Transverse colon (tissue), 4 donors: ENCODE data around the gene CBX6. TPM values are rescaled to one million over a fixed set of nuclear protein-coding genes. Genes with fewer than 3 reads are reported as not detected.

Experiments
- DNase-seq: peaks from one replicate; pipeline ENCODE4 v3.0.0-alpha.2; 2019
- H3K27ac ChIP-seq, 4 donors: fragments of 200-600 bp; sonication (generic); 2 replicates each; pipeline ENCODE4 v1.5.1; 2016 to 2018; ENCODE audit warnings: inconsistent platforms in 4 of 4
- H3K27me3 ChIP-seq: fragments of 200-600 bp; sonication (generic); 2 replicates; pipeline ENCODE4 v1.5.1; 2017; ENCODE audit warnings: inconsistent platforms
- H3K36me3 ChIP-seq, 4 donors: fragments of 200-600 bp; sonication (generic); 2 replicates each; pipeline ENCODE4 v1.5.1; 2017 to 2019; ENCODE audit warnings: inconsistent platforms in 4 of 4
- H3K4me1 ChIP-seq, 4 donors: fragments of 200-600 bp; sonication (generic); 2 replicates each; pipeline ENCODE4 v1.5.1; 2017 to 2020; ENCODE audit warnings: inconsistent platforms in 4 of 4
- H3K4me3 ChIP-seq, 4 donors: fragments of 200-600 bp; sonication (generic); 1 replicate in 1 of 4; 2 replicates in 3 of 4; pipeline versions ENCODE4 v1.5.1 to v1.6.1; 2017 to 2019; ENCODE audit warnings: inconsistent platforms in 4 of 4
- H3K9me3 ChIP-seq, 2 donors: fragments of 200-600 bp; sonication (generic); 2 replicates each; pipeline ENCODE4 v1.5.1; 2017 to 2019; ENCODE audit warnings: inconsistent platforms in 2 of 2
- CTCF ChIP-seq, 5 experiments: fragments of 200-600 bp in 3 of 5; fragments of 450-650 bp in 2 of 5; sonication (generic) in 3 of 5; IDR thresholded peaks; 1 replicate in 2 of 5; 2 replicates in 3 of 5; pipeline ENCODE4 v1.5.1; 2016 to 2017; ENCODE audit warnings: antibody characterized with exemption in 5 of 5, inconsistent platforms in 3 of 5, mild to moderate bottlenecking in 2 of 5, moderate library complexity in 1 of 5
- EP300 ChIP-seq: sonication (generic); formaldehyde crosslinking; IDR thresholded peaks from one replicate; pipeline ENCODE4 v1.6.1; 2017; ENCODE audit warnings: antibody characterized with exemption, low read depth
- POLR2A ChIP-seq: fragments of 450-650 bp; IDR thresholded peaks from one replicate; pipeline ENCODE4 v1.6.1; 2016; ENCODE audit warnings: antibody characterized with exemption, mild to moderate bottlenecking, moderate library complexity
- POLR2AphosphoS5 ChIP-seq, 3 donors: sonication (generic); formaldehyde crosslinking; IDR thresholded peaks; one replicate each; pipeline ENCODE4 v1.6.1; 2016; ENCODE audit warnings: antibody characterized with exemption in 3 of 3
- WGBS, 2 donors: methylation state at CpG; one replicate each; pipeline ENCODE4 v1.1.5; 2018; ENCODE audit warnings: low coverage in 1 of 2; 5-methylcytosine and 5-hydroxymethylcytosine counted together
- in situ Hi-C, 4 donors: fragments of 200-750 bp; cut with MboI; loops; one replicate each; pipeline versions ENCODE4 v1.15.0 to v1.15.1; 2017; ENCODE audit warnings: low sequenced_read_pairs in 3 of 4, low pct_ligation_motif_present in 1 of 4, low pct_unique_long_range_greater_than_20kb in 1 of 4
- intact Hi-C: fragments of 100-400 bp; cut with DNase I; formaldehyde crosslinking; loops from one replicate; pipeline ENCODE4 v1.15.1; 2023; ENCODE audit warnings: low total_unique reads
- total RNA-seq, 4 donors: library from RNA; depleted of rRNA; stranded (reverse); fragments of >200 nt; gene quantifications; one replicate each; pipeline ENCODE4 v1.1.0, GENCODE V29; 2016

The CBX6 gene
- total RNA-seq, 4 donors from 2014 or later, result 14.5 to 42.6 (median 22.1) TPM

GRCh38 chr22:38835888-38836301 is 36.1 kb downstream of the CBX6 start:
- DNase-seq, result no peak
- intact Hi-C loops, result no loop called here
- Histone ChIP-seq H3K27me3 (peaks cover 9% of the 10 kb centered on the region), H3K27ac (no peak overlapping the region), H3K4me3 (no peak overlapping the region), H3K36me3 (no peaks in the 10 kb centered on the region), H3K9me3 (no peaks in the 10 kb centered on the region), H3K4me1 (no peaks in the 10 kb centered on the region)
- WGBS, 2 donors, result 68 to 70% methylated on average over 11 to 19 of the region's 19 CpGs
- no peak for TF ChIP-seq POLR2AphosphoS5 (IDR thresholded peaks at IDR 0.05)
- TF ChIP-seq EP300, result no peak
- TF ChIP-seq CTCF (IDR thresholded peaks at IDR 0.05), result no peak
- TF ChIP-seq POLR2A, result no peak
- in situ Hi-C loops, result no loop called here

GRCh38 chr22:38834991-38835390 is 37.0 kb downstream of the CBX6 start:
- no peak for DNase-seq
- TF ChIP-seq POLR2AphosphoS5 (IDR thresholded peaks at IDR 0.05) (no peak), POLR2A (no peak), CTCF (IDR thresholded peaks at IDR 0.05) (no peak)
- peaks cover 1% of the 10 kb centered on the region for H3K27me3 ChIP-seq
- in situ Hi-C loops (no loop called here), intact Hi-C loops (no loop called here)
- no peaks in the 10 kb centered on the region for H3K9me3 ChIP-seq
- H3K36me3 ChIP-seq, result no peaks in the 10 kb centered on the region
- WGBS, 2 donors, result 87% methylated on average over 5 of the region's 5 CpGs; no CpG with 5 or more reads in 1 of the 2 donors
- H3K4me3 ChIP-seq, result no peak overlapping the region
- no peak overlapping the region for H3K27ac ChIP-seq
- H3K4me1 ChIP-seq, result no peaks in the 10 kb centered on the region

GRCh38 chr22:38834215-38834953 is 37.6 kb downstream of the CBX6 start:
- TF ChIP-seq EP300, result no peak
- no peaks in the 10 kb centered on the region for H3K36me3 ChIP-seq
- H3K27me3 ChIP-seq, result no peaks in the 10 kb centered on the region
- DNase-seq, result no peak
- no peak overlapping the region for H3K4me3 ChIP-seq
- H3K27ac ChIP-seq, result no peak overlapping the region
- no peaks in the 10 kb centered on the region for H3K4me1 ChIP-seq
- no peaks in the 10 kb centered on the region for H3K9me3 ChIP-seq
- 82 to 90% methylated on average over 13 of the region's 13 CpGs for WGBS, 2 donors
- in situ Hi-C loops (no loop called here), intact Hi-C loops (no loop called here)

GRCh38 chr22:38833061-38833460 is 39.0 kb downstream of the CBX6 start:
- no peaks in the 10 kb centered on the region for H3K36me3 ChIP-seq
- no peak overlapping the region for H3K27ac ChIP-seq
- H3K9me3 ChIP-seq, result no peaks in the 10 kb centered on the region
- H3K4me3 ChIP-seq, result no peak overlapping the region
- no peak for TF ChIP-seq POLR2A
- no peak for TF ChIP-seq POLR2AphosphoS5 (IDR thresholded peaks at IDR 0.05)
- no peak for TF ChIP-seq CTCF (IDR thresholded peaks at IDR 0.05)
- TF ChIP-seq EP300, result no peak
- H3K27me3 ChIP-seq, result no peaks in the 10 kb centered on the region
- intact Hi-C loops, result no loop called here
- WGBS, 2 donors, result 82% methylated on average over 3 of the region's 3 CpGs; no CpG with 5 or more reads in 1 of the 2 donors
- no peaks in the 10 kb centered on the region for H3K4me1 ChIP-seq
- in situ Hi-C loops, result no loop called here
- DNase-seq, result no peak
